ENCODE measurements around the gene ZNF772.
A peak's percentile ranks its signal among the peaks of the same experiment; 100 is the strongest.
"Not testable (repeated sequence)": the region's sequence is repeated elsewhere in the genome, so short reads cannot be mapped to it uniquely, and the experiment has no call there.

ZNF772 gene

DNA sequence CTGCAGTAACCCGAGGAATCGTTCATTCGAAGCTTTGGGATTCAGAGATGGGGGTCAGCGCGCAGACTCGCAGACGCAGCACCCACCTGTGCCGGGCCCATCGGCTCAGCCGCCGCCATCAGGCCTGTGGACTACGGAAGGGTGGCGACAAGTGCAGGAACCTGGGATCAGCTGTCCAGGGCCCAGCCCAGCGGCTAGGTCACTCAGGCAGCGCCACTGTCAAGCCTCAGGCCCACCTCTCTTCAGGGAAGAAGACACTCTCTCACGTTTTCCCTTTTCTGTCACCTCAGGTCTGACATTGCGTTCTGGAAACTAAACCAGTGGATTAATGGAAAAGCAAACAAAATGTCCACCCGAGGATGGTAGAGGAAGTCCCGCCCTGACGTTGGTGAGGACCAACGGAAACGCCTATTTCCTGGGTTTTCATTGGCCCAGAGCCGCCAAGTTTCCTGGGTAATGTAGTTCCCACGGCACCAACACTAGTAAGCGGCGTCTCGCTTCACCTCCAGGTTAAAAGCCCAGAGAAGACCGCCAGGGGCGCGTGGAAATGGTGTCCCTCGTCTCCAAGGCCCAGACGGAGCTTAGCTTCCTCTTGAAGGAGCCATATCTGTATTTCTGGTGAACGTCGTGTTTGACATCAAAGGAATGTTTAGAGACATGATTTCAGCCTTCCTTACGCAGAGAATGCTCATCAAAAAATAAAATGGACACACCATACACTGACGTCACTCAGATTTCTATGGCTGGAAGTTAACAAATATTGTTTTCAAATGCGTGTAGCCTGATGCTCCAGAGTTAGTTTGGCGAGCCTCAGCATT, at the start of gene ZNF772:
Gene ZNF772, minus strand, starts transcription at position 376 of the 818 bp plus-strand sequence. Its CDS starts 257 bp downstream, at position 119.
- peak; percentile 96 for DNase-seq (ENCODE audit: low spot score)

DNA sequence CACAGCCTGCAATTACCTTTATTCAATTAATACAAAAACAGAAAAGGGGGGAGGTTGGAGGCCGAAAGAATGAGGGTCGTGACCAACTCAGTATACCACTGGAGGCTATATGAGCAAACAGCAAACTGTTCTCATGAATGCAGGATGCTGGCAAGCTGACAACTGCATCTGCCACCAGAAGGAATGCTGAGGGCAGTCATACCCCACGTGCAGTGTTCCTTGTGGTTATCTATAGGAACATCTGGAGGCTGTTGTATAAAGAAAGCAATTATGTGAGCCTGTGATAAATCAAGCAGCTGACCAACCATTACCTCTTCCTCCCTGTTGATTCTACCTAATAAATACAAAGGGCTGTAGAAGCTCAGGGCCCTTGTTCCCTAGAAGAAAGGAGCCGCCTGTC, 40.7 kb upstream of the ZNF772 start:
- not testable (repeated sequence) for DNase-seq (ENCODE audit: low spot score)

GRCh38 chr19:57515255-57515654, 37.9 kb upstream of the ZNF772 start:
- no peak for DNase-seq (ENCODE audit: low spot score)

- no peak for DNase-seq (ENCODE audit: low spot score)
Measured at GRCh38 chr19:57512845-57513244, 35.5 kb upstream of the ZNF772 start.

GRCh38 chr19:57511484-57511883, 34.1 kb upstream of the ZNF772 start:
- DNase-seq (ENCODE audit: low spot score): no peak

GRCh38 chr19:57506163-57506562, 28.8 kb upstream of the ZNF772 start:
- DNase-seq (ENCODE audit: low spot score): no peak

GRCh38 chr19:57500400-57500799, 23.0 kb upstream of the ZNF772 start:
- peak; percentile 37 for DNase-seq (ENCODE audit: low spot score)

DNA sequence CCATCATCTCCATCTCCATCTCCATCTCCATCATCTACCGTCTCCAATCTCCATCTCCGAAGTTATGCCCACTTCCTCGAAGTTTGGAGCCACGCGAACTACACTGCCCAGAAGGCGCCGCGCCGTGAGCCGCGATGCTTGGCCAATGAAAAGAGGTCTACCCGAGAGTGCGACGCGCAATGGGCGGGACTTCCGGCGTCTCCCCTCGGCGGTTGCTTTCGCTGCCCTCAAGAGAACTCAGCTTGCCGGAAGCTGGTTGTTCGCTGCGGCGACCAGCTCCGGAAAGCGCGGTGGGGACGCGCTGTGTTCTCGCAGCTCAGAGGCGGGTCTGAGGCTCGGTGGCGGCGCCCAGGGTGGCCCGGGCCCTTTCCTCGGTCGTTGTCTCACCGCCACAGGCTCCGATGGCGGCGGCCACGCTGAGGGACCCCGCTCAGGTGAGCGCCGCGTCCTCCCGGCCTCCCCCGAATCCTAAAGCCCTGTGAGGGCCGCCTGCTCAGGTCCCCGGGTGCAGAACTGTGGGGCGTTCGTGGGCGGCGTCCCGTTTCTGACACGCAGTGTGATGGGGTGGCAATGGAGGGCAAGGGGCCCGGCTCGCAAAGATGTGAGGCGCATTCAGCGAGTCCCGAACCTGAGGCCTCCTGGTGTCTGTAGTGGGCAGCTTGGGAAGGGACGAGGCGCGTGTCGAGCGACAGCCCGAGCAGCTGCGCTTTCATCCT, 22.5 kb upstream of the ZNF772 start, which contains the start of gene ZNF773:
Gene ZNF773, plus strand, starts transcription at position 259 of the 716 bp plus-strand sequence. Its CDS starts 143 bp downstream, at position 402.
- DNase-seq (ENCODE audit: low spot score): peak; percentile 97

GRCh38 chr19:57499332-57499679, 21.9 kb upstream of the ZNF772 start:
- DNase-seq (ENCODE audit: low spot score): not testable (repeated sequence)

DNA sequence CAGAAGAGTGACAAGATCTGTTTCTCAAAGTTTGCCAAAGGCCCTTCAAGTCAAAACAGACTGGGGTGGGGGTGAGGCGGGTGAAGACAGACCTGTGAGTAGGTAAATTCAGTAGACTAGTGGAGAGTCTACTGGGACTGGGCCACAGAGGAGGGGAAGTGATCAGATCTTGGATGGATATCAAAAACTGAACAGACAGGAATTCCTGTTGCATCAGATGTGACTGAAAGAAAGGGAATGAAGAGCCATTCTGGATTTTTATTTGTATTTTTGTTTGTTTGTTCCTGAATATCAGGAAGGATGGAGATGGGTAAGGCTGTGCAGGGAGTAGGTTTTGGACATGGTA, 10.9 kb upstream of the ZNF772 start:
- not testable (repeated sequence) for DNase-seq (ENCODE audit: low spot score)

GRCh38 chr19:57487477-57488298, 10.3 kb upstream of the ZNF772 start, which contains the start of gene ZNF419:
ZNF419 (plus strand) TSS chr19:57487750; CDS start chr19:57487951, 201 bp downstream.
- peak; percentile 95 for DNase-seq (ENCODE audit: low spot score)

- no peak for DNase-seq (ENCODE audit: low spot score)
Measured at GRCh38 chr19:57473646-57474045, 3.7 kb downstream of the ZNF772 start.

DNA sequence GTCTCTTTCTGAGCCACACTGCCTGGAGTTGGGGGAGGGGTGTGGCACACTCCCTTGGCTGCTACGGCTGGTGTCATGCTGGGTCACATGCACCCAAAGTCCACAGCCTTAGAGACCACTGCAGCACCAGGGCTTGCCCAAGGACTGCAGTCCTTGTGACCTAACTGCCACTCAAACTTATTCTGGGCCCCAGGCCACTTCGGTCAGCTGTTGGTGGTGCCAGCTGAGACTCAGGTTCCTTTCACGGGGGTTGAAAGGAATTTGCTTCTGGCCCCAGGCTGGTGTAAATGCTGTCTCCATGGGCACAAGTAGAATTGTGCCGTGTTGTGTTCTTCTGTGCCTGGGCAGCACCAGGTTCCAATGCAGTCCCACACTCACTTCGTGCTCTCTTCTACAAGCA, 10.9 kb downstream of the ZNF772 start:
- no peak for DNase-seq (ENCODE audit: low spot score)

DNA sequence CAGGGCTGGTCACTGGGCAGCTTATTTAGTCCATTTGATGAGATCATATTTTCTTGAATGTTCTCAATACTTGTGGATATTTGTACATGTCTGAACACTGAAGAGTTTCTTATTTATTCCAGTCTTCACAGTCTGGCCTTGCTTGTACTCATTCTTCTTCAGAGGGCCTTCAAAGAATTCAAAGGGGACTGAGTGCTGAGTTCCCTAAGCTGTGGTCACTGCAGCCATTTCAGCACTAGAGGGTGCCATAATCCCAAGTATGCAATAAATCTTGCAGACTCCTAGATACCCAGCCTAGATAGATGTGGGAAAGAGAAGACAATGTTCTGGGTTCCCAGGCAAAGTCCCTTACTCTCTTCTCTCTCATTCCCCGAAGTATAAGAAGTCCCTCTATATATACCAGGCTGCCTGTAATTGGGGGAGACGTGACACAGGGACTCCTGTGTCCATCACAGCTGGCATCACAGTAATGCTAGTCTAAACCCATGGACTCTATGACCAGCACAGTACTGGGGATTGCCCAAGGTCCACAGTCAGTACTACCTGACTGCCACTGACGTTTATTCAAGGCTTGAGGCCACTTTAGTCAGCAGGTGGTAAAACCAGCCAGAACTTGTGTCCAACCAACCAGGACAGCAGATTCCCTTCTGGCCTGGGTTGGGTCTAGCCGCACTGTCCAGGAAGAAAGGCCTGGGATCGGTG, 11.5 kb downstream of the ZNF772 start:
- DNase-seq (ENCODE audit: low spot score): no peak

DNA sequence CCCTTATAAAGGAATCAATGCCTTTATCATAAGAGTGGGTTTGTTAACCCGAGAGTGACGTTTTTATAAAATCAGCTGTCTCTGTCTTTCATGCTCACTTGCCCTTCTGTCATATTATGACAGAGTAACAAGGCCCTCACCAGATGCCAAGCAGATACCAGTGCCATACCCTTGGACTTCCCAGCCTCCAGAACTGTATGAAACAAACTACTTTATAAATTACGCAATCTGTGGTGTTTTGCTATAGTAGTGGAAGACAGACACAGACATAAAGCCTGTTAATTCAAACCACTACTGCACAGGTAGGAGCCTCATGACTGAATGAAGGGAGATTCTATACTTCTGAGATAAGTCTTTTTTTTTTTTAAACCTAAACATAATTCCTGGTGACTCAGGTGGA, 25.1 kb downstream of the ZNF772 start:
- DNase-seq (ENCODE audit: low spot score): no peak

- no peak for DNase-seq (ENCODE audit: low spot score)
Measured at GRCh38 chr19:57443121-57443696, 34.2 kb downstream of the ZNF772 start.

GRCh38 chr19:57441979-57442752, 35.2 kb downstream of the ZNF772 start:
- no peak for DNase-seq (ENCODE audit: low spot score)

DNA sequence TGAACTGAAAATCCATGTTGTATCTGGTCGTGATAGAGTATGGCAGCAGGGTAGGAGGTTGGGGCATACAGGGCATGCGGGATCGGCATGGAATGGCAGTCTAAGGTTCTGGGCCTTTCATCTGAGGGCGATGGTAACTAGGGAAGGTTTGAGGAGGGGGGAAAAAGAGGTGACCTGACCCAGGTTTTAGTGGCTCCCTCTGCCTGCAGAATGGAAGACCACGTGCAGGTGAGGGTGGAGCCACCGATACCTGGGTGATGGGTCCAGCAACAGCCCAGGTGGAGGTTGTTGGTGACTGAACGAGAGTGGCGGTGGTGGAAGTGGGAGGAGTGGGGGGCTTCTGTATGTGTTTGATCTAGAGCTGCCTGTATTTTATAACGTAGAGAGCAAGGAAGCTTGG, 38.4 kb downstream of the ZNF772 start:
- no peak for DNase-seq (ENCODE audit: low spot score)

DNA sequence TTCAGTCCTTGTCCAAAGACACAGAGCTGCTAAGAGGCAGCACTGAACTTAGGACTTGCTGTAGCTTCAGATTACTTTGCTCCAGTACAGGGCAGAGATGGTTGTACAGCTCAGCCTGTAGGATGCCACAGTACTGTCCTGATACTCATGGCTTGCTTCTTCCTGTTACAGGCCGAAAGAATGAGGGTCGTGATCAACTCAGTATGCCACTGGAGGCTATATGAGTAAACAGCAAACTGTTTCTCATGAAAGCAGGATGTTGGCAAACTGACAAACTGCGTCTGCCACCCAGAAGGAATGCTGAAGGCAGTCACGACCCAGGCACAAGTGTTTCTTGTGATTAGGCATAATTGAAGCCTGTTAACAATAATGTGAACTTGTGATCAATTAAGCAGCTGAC, 39.4 kb downstream of the ZNF772 start:
- no peak for DNase-seq (ENCODE audit: low spot score)

GRCh38 chr19:57436417-57436816, 40.9 kb downstream of the ZNF772 start:
- no peak for DNase-seq (ENCODE audit: low spot score)
